H1 (cell line): ENCODE data around the gene TMEM14C. TPM values are rescaled to one million over a fixed set of nuclear protein-coding genes. Genes with fewer than 3 reads are reported as not detected.

Experiments
- CTCF ChIA-PET: fragments of 300-600 bp; sonication (Branson Sonifier 250); formaldehyde crosslinking; loops from one replicate; lab custom pipeline; 2021; ENCODE audit not compliant: partially characterized antibody; lab: Charles Lee
- POLR2A ChIA-PET: fragments of 300-600 bp; sonication (Branson Sonifier 250); formaldehyde crosslinking; loops from one replicate; lab custom pipeline; 2021; ENCODE audit warnings: inconsistent platforms; ENCODE audit not compliant: partially characterized antibody; lab: Charles Lee
- DNase-seq, 2 experiments: peaks; one replicate each; pipeline versions ENCODE4 v3.0.0 to v3.0.0-alpha.2; 2010 to 2022; ENCODE audit warnings: low spot score in 2 of 2, low read depth in 1 of 2, mixed read lengths in 1 of 2
- FAIRE-seq: peaks from 2 replicates; lab custom pipeline; 2011; peaks lifted over from hg19 to GRCh38; lab: Jason Lieb, UNC
- H2AFZ ChIP-seq: 2 replicates; pipeline ENCODE4 v1.8.1; 2012; ENCODE audit warnings: low read length, inconsistent platforms
- H2AK5ac ChIP-seq: 2 replicates; pipeline ENCODE4 v1.6.1; 2013; ENCODE audit warnings: low read depth, low read length
- H2BK120ac ChIP-seq: replicated peaks from 2 replicates; pipeline ENCODE3; 2013; ENCODE audit warnings: low read depth, low read length, inconsistent platforms
- H2BK12ac ChIP-seq: 2 replicates; pipeline ENCODE4 v1.6.1; 2013; ENCODE audit warnings: low read depth, low read length
- H2BK15ac ChIP-seq: 2 replicates; pipeline ENCODE4 v1.6.1; 2013; ENCODE audit warnings: low read length
- H2BK20ac ChIP-seq: 2 replicates; pipeline ENCODE4 v1.6.1; 2013; ENCODE audit warnings: low read length
- H2BK5ac ChIP-seq: 2 replicates; pipeline ENCODE4 v1.6.1; 2013; ENCODE audit warnings: low read depth, low read length
- H3K14ac ChIP-seq: 2 replicates; pipeline ENCODE4 v1.6.1; 2013; ENCODE audit warnings: inconsistent platforms; ENCODE audit not compliant: insufficient read length
- H3K18ac ChIP-seq: 2 replicates; pipeline ENCODE4 v1.6.1; 2013; ENCODE audit warnings: low read length; ENCODE audit errors: extremely low read depth
- H3K23ac ChIP-seq: 2 replicates; pipeline ENCODE4 v1.6.1; 2013; ENCODE audit warnings: inconsistent platforms; ENCODE audit not compliant: insufficient read length
- H3K23me2 ChIP-seq: 2 replicates; pipeline ENCODE4 v1.6.1; 2013; ENCODE audit warnings: low read depth, low read length
- H3K27ac ChIP-seq: 2 replicates; pipeline ENCODE4 v1.6.1; 2011; ENCODE audit warnings: low read depth, low read length, inconsistent platforms
- H3K27me3 ChIP-seq, 4 experiments: replicated peaks in 1 of 4; 1 replicate in 1 of 4; 2 replicates in 3 of 4; pipeline versions ENCODE4 v1.6.1 to v1.8.1; 2011 to 2013; ENCODE audit warnings: low read length in 3 of 4, mild to moderate bottlenecking in 3 of 4, inconsistent platforms in 2 of 4, mixed read lengths in 2 of 4, moderate library complexity in 1 of 4; ENCODE audit not compliant: control insufficient read depth in 3 of 4, insufficient read depth in 3 of 4; ENCODE audit errors: extremely low read depth in 1 of 4
- H3K36me3 ChIP-seq, 4 experiments: 2 replicates each; pipeline versions ENCODE4 v1.6.1 to v1.8.1; 2011 to 2013; ENCODE audit warnings: mild to moderate bottlenecking in 4 of 4, low read length in 3 of 4, moderate library complexity in 2 of 4, control low read depth in 1 of 4, inconsistent platforms in 1 of 4; ENCODE audit not compliant: insufficient read depth in 4 of 4, control insufficient read depth in 2 of 4
- H3K4ac ChIP-seq: replicated peaks from 2 replicates; pipeline ENCODE3; 2013; ENCODE audit warnings: low read length, low read depth, mixed read lengths, inconsistent platforms; ENCODE audit not compliant: insufficient read length
- H3K4me1 ChIP-seq, 4 experiments: replicated peaks in 1 of 4; 1 replicate in 1 of 4; 2 replicates in 3 of 4; pipeline versions ENCODE4 v1.6.1 to v1.8.1; 2011 to 2013; ENCODE audit warnings: low read length in 3 of 4, inconsistent platforms in 2 of 4, mixed read lengths in 1 of 4; ENCODE audit not compliant: insufficient read depth in 4 of 4, control insufficient read depth in 3 of 4
- H3K4me2 ChIP-seq, 2 experiments: 2 replicates each; pipeline versions ENCODE4 v1.6.1 to v1.8.1; 2011 to 2013; ENCODE audit warnings: low read depth in 2 of 2, low read length in 2 of 2, control low read depth in 1 of 2, inconsistent platforms in 1 of 2, mild to moderate bottlenecking in 1 of 2; ENCODE audit not compliant: insufficient read depth in 1 of 2
- H3K4me3 ChIP-seq, 4 experiments: fragments of 200-600, 300-600 bp in 1 of 4; sonication (generic), shearing (Covaris generic), sonication (Bioruptor Twin) in 1 of 4; 2 replicates each; pipeline versions ENCODE4 v1.5.1 to v1.8.1; 2011 to 2016; ENCODE audit warnings: low read length in 4 of 4, low read depth in 3 of 4, control low read depth in 2 of 4, inconsistent platforms in 2 of 4, mild to moderate bottlenecking in 2 of 4, mixed read lengths in 1 of 4, moderate library complexity in 1 of 4; ENCODE audit not compliant: insufficient read depth in 2 of 4; ENCODE audit errors: extremely low read depth in 1 of 4
- H3K56ac ChIP-seq: replicated peaks from 2 replicates; pipeline ENCODE3; 2013; ENCODE audit warnings: low read depth, mild to moderate bottlenecking, mixed read lengths, low read length, inconsistent platforms; ENCODE audit not compliant: insufficient read length
- H3K79me1 ChIP-seq: 2 replicates; pipeline ENCODE4 v1.6.1; 2013; ENCODE audit warnings: low read depth, low read length, control low read depth
- H3K79me2 ChIP-seq, 2 experiments: 2 replicates each; pipeline versions ENCODE4 v1.6.1 to v1.8.1; 2012 to 2013; ENCODE audit warnings: low read length in 2 of 2, mild to moderate bottlenecking in 2 of 2, inconsistent platforms in 1 of 2; ENCODE audit not compliant: insufficient read depth in 2 of 2, control insufficient read depth in 1 of 2
- H3K9ac ChIP-seq, 4 experiments: replicated peaks in 1 of 4; 1 replicate in 1 of 4; 2 replicates in 3 of 4; pipeline versions ENCODE4 v1.6.1 to v1.8.1; 2011 to 2013; ENCODE audit warnings: low read depth in 3 of 4, low read length in 3 of 4, control low read depth in 2 of 4, mild to moderate bottlenecking in 2 of 4, moderate library complexity in 2 of 4, inconsistent platforms in 1 of 4; ENCODE audit errors: extremely low read depth in 1 of 4
- H3K9me3 ChIP-seq, 2 experiments: 2 replicates each; pipeline versions ENCODE4 v1.6.1 to v1.8.1; 2012 to 2013; ENCODE audit warnings: mild to moderate bottlenecking in 2 of 2, moderate library complexity in 2 of 2, control low read depth in 1 of 2, inconsistent platforms in 1 of 2, low read depth in 1 of 2, low read length in 1 of 2, mixed read lengths in 1 of 2; ENCODE audit not compliant: insufficient read depth in 2 of 2
- H4K20me1 ChIP-seq, 2 experiments: replicated peaks in 1 of 2; 2 replicates each; pipeline versions ENCODE3 to v1.8.1; 2011 to 2013; ENCODE audit warnings: inconsistent platforms in 2 of 2, low read length in 2 of 2, mild to moderate bottlenecking in 1 of 2; ENCODE audit not compliant: insufficient read depth in 2 of 2, control insufficient read depth in 1 of 2
- H4K5ac ChIP-seq: 2 replicates; pipeline ENCODE4 v1.6.1; 2013; ENCODE audit warnings: low read length, low read depth, mixed read lengths, inconsistent platforms; ENCODE audit not compliant: insufficient read length
- H4K8ac ChIP-seq: 2 replicates; pipeline ENCODE4 v1.8.0; 2013; ENCODE audit warnings: mild to moderate bottlenecking, moderate library complexity, low read length, inconsistent platforms; ENCODE audit not compliant: insufficient read depth; ENCODE audit errors: extremely low read depth
- H4K91ac ChIP-seq: replicated peaks from 2 replicates; pipeline ENCODE3; 2013; ENCODE audit warnings: low read length, mixed read lengths, inconsistent platforms; ENCODE audit not compliant: insufficient read length
- BRCA1 ChIP-seq: IDR thresholded peaks from 2 replicates; pipeline ENCODE4 v1.6.1; 2012; ENCODE audit warnings: low read depth, low read length, improper control_type of control experiment
- NANOG ChIP-seq: IDR thresholded peaks from 2 replicates; pipeline ENCODE4 v1.6.1; 2011; ENCODE audit warnings: low read length, low read depth, mild to moderate bottlenecking, inconsistent platforms; ENCODE audit not compliant: insufficient read depth, poor library complexity, severe bottlenecking
- WGBS, 2 experiments: shearing (Covaris generic) in 1 of 2; methylation state at CpG; one replicate each; pipeline versions ENCODE4 v1.1.6 to v1.1.7; 2013 to 2015; ENCODE audit warnings: low lambda C conversion rate in 2 of 2, mixed read lengths in 2 of 2, inconsistent platforms in 1 of 2, low coverage in 1 of 2, missing lambda C conversion rate in 1 of 2; ENCODE audit not compliant: insufficient replicate concordance in 2 of 2, insufficient coverage in 1 of 2, insufficient read length in 1 of 2; ENCODE audit errors: extremely low coverage in 1 of 2, missing lambda C conversion rate in 1 of 2; 5-methylcytosine and 5-hydroxymethylcytosine counted together
- polyA plus RNA-seq, 7 experiments: library from polyadenylated mRNA; depleted of rRNA in 3 of 7; stranded (reverse) in 5 of 7; unstranded in 2 of 7; fragments of >200 nt in 5 of 7; fragments of 200-250 nt in 2 of 7; gene quantifications; 1 replicate in 5 of 7; 2 replicates in 1 of 7; 4 replicates in 1 of 7; pipeline versions ENCODE4 v1.2.1 to v1.2.3, GENCODE V29; 2011 to 2013; ENCODE audit warnings: missing spikeins in 2 of 7, mixed read lengths in 2 of 7
- total RNA-seq: library from RNA; stranded (reverse); fragmentation: NEBNext Ultra II Directional; extraction: Animal tissue kit (Norgen Biotek cat#: 25700); gene quantifications from 2 replicates; pipeline ENCODE4 v1.2.1, GENCODE V29; 2021

The TMEM14C gene
- total and polyA plus RNA-seq, 2 of the 8 experiments (the other 6 are each of a cell fraction or from before 2014, with no cell fraction given), result 116 to 157 TPM

- Histone ChIP-seq H2BK20ac (no peak overlapping the region), H3K4me2 (peak overlapping the region; percentile 79 to 95), H2BK15ac (no peak overlapping the region), H3K4me1 (peaks cover 0 to 12% (median 4%) of the 10 kb centered on the region in 4 experiments; a peak in 3 of 7 replicates), H4K8ac (no peak overlapping the region), H4K20me1 (no peaks in the 10 kb centered on the region), H4K5ac (peak overlapping the region; percentile 34), H3K9me3 (peaks cover 0 to 9% of the 10 kb centered on the region in 2 experiments; a peak in 3 of 4 replicates), H3K27ac (peak overlapping the region; percentile 65; the same call in 1 of the 2 replicates), H3K56ac (peak overlapping the region; percentile 24), H2BK12ac (0 out of 2 replicates have a peak overlapping the region, but pooled peaks have one; percentile 27), H2AFZ (0 out of 2 replicates have a peak overlapping the region, but pooled peaks have one; percentile 48), H3K27me3 (no peaks in the 10 kb centered on the region), H3K36me3 (peaks cover 3 to 24% (median 9%) of the 10 kb centered on the region in 4 experiments; a peak in 5 of 8 replicates), H3K23me2 (peaks cover 4% of the 10 kb centered on the region; the same call in 1 of the 2 replicates), H2AK5ac (no peak overlapping the region), H3K79me1 (peaks cover 8% of the 10 kb centered on the region; the same call in 1 of the 2 replicates), H3K14ac (no peak overlapping the region), H4K91ac (no peak overlapping the region), H3K4me3 (peak overlapping the region; percentile 80 to 91 (median 88)), H3K23ac (no peak overlapping the region), H2BK5ac (0 out of 2 replicates have a peak overlapping the region, but pooled peaks have one; percentile 8), H3K9ac (peak overlapping the region; percentile 78 to 92 (median 82)), H2BK120ac (no peak overlapping the region), H3K79me2 (peaks cover 8 to 18% of the 10 kb centered on the region in 2 experiments; a peak in 3 of 4 replicates), H3K4ac (peak overlapping the region; percentile 60), H3K18ac (peak overlapping the region; percentile 97; the same call in 1 of the 2 replicates)
- FAIRE-seq, result no peak
- DNase-seq, result no peak
- ChIA-PET CTCF (interaction anchor here (1.0 to 2.2 kb wide), 7 partner anchors 10 to 245 kb away, joined by 3 to 9 read pairs (median 4); partner anchors contain the start of gene TMEM14B), POLR2A (interaction anchor here (1.2 to 6.9 kb wide), 7 partner anchors 10 to 72 kb away, joined by 3 to 39 read pairs (median 7); partner anchors contain the start of genes C6orf52, PAK1IP1 and TMEM14B)
- 59% methylated on average over 7 of the region's 7 CpGs; no CpG with 5 or more reads in 1 of the 2 experiments for WGBS, 2 experiments
- TF ChIP-seq BRCA1 (no peak), NANOG (no peak)
Measured at GRCh38 chr6:10723567-10723881, 654 bp downstream of the TMEM14C start.
